Measurements from ENCODE around the gene NELFA.

- TF ChIP-seq CTCF (tag by site-specific recombination; IDR thresholded peaks at IDR 0.05), result no peak
- TF ChIP-seq ZNF24 (tag by site-specific recombination; IDR thresholded peaks at IDR 0.05), result no peak
- TF ChIP-seq ATF2 (tag by site-specific recombination; IDR thresholded peaks at IDR 0.05; ENCODE audit: low read depth), result no peak
- TF ChIP-seq ZNF324 (tag by site-specific recombination; IDR thresholded peaks at IDR 0.05), result no peak
- TF ChIP-seq REPIN1 (tag by site-specific recombination; IDR thresholded peaks at IDR 0.05; ENCODE audit: low read depth), result no peak
- TF ChIP-seq ZBTB11 (tag by site-specific recombination; conservative IDR thresholded peaks at IDR 0.05; ENCODE audit: low read depth), result no peak
- no peak for TF ChIP-seq ZNF530 (tag by site-specific recombination; IDR thresholded peaks at IDR 0.05; ENCODE audit: low read depth)
- no peak for TF ChIP-seq ZBTB49 (tag by site-specific recombination; IDR thresholded peaks at IDR 0.05; ENCODE audit: low read depth)
- TF ChIP-seq ZNF416 (tag by site-specific recombination; IDR thresholded peaks at IDR 0.05), result no peak
Measured at GRCh38 chr4:1985294-1985693, 23.5 kb downstream of the NELFA start.

Measured in HEK293 (cell line).